Measurements from ENCODE around the gene CLDN9. TPM values are rescaled to one million over a fixed set of nuclear protein-coding genes. Genes with fewer than 3 reads are reported as not detected.

CLDN9 gene
- total RNA-seq, 1 donor from 2014 or later = 3.5 TPM

DNA sequence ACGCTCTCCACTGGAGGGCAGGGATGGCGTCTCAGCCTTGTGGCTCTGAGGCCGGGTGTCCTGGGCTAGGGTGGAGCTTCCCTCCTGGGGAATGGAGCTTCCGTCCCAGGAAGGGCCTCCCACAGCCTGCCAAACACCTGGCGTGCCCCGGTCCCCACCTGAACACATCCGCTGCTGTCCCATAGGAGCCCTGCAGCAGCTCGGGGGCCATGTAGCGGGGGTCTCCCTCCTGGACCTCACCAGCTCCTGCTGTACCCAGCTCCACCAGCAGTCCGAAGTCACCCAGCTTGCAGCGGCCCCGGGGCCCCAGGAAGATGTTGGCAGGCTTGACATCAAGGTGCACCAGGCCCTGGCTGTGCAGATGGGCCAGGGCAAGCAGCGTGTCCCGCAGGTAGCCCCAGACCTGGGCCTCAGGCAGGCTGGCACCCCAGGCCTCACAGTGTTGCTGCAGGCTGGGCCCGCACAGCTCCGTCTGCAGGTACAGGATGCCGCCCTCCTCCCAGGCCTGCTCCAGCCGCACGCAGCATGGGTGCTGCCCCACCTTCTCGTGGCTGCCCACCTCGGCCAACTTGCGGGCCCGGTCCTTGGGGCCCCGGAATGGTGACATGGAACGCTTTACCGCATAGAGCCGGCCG lies 37.4 kb upstream of the CLDN9 start:
- no peak for DNase-seq (ENCODE audit: low read depth)
- TF ChIP-seq, protein P1, sequence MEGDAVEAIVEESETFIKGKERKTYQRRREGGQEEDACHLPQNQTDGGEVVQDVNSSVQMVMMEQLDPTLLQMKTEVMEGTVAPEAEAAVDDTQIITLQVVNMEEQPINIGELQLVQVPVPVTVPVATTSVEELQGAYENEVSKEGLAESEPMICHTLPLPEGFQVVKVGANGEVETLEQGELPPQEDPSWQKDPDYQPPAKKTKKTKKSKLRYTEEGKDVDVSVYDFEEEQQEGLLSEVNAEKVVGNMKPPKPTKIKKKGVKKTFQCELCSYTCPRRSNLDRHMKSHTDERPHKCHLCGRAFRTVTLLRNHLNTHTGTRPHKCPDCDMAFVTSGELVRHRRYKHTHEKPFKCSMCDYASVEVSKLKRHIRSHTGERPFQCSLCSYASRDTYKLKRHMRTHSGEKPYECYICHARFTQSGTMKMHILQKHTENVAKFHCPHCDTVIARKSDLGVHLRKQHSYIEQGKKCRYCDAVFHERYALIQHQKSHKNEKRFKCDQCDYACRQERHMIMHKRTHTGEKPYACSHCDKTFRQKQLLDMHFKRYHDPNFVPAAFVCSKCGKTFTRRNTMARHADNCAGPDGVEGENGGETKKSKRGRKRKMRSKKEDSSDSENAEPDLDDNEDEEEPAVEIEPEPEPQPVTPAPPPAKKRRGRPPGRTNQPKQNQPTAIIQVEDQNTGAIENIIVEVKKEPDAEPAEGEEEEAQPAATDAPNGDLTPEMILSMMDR (conservative IDR thresholded peaks at IDR 0.05; ENCODE audit: low read depth, low read length) = no peak
- H3K4me3 ChIP-seq (ENCODE audit: low read depth, low read length) = no peak overlapping the region

DNA sequence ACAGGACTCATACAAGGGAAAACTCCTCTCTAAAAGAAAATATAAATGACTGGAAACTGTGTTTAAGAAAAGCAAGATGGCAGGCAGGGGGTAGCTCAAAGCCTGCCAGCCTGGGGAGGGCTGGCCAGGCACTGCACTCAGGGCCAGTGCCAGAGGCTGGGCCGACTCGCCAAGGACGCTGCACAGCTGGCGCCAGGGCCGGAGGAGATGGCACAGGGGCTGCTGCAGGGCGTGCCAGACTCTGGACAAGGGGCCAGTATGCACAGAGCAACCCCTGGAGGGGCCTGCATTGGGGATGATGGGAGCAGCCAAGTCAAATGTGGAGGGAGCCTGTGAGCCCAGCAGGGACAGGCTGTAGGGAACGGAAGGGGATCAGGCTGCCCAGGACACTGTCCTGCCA lies 36.5 kb upstream of the CLDN9 start:
- DNase-seq (ENCODE audit: low read depth) = no peak
- TF ChIP-seq, protein P1 (conservative IDR thresholded peaks at IDR 0.05; ENCODE audit: low read depth, low read length) = no peak
- no peak overlapping the region for H3K4me3 ChIP-seq (ENCODE audit: low read depth, low read length)

DNA sequence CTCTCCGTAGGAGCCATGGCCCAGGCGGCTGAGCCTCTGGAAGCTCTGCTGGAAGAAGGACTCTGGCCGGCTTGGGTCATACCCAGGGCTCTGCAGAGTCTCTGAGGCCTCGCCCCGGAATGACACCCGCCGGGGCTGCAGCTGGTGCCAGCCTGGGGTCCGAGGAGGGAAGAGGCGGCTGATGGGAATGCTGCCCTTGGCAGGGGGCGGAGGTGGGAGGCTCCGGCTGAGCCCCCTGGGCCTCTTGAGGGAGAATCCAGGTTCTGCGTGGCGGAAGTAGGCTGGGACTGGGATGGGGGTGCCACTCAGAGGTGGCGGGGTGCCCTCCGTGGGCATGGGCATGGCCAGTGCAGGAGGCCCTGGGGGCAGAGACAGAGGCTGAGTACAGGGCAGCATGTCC lies 36.0 kb upstream of the CLDN9 start:
- DNase-seq (ENCODE audit: low read depth) = no peak
- TF ChIP-seq, protein P1 (conservative IDR thresholded peaks at IDR 0.05; ENCODE audit: low read depth, low read length) = no peak
- H3K4me3 ChIP-seq (ENCODE audit: low read depth, low read length) = no peak overlapping the region

DNA sequence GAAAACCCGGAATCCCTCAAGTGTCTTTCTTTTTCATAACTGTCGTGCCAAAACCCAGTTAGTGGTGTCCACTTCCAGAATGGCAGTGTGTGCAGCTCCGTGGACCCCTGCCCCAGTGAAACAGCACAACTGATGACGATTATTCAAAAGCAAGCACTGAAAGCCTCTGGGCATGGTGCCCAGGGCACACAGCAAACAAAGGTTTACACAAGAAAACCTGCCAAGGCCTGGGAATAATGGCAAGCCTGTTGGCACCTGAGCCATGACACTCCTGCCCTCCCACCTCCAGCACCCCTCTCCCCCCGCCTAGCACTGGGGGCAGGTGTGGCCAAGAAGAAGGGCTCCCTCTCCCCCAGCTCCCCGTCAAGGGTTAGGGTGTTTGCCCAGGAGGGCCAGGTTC lies 35.3 kb upstream of the CLDN9 start:
- TF ChIP-seq, protein P1 (conservative IDR thresholded peaks at IDR 0.05; ENCODE audit: low read depth, low read length) = no peak
- DNase-seq (ENCODE audit: low read depth) = no peak
- no peak overlapping the region for H3K4me3 ChIP-seq (ENCODE audit: low read depth, low read length)

DNA sequence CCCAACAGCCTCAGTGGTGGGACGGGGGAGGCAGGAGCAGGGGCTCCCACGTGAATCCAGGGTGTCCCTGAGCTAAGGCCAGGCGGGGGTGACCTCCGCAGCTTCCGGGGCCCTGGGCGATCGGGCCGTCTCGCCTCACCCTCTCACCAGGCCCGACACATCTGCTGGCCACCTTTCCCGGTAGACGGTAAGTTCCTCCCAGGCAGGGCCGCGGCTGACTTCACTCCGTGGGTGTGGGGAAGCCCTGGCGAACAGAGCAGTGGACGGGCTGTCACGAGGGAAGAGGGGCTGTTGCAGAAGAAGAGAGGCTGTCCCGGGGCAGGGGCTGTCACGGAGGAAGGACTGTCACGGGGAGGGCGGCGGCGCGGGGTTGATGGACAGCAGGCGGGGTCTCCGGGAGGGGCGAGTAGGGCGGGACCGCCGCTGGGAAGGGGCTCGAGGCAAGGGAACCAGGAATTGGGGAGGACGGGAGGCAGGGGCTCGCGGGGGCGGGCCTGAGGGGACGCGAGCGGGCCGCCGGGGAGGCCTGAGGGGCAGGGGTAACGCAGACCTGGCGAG lies 33.0 kb upstream of the CLDN9 start:
- no peak for DNase-seq (ENCODE audit: low read depth)
- TF ChIP-seq, protein P1 (conservative IDR thresholded peaks at IDR 0.05; ENCODE audit: low read depth, low read length) = no peak
- peak overlapping the region; percentile 90 for H3K4me3 ChIP-seq (ENCODE audit: low read depth, low read length)

DNA sequence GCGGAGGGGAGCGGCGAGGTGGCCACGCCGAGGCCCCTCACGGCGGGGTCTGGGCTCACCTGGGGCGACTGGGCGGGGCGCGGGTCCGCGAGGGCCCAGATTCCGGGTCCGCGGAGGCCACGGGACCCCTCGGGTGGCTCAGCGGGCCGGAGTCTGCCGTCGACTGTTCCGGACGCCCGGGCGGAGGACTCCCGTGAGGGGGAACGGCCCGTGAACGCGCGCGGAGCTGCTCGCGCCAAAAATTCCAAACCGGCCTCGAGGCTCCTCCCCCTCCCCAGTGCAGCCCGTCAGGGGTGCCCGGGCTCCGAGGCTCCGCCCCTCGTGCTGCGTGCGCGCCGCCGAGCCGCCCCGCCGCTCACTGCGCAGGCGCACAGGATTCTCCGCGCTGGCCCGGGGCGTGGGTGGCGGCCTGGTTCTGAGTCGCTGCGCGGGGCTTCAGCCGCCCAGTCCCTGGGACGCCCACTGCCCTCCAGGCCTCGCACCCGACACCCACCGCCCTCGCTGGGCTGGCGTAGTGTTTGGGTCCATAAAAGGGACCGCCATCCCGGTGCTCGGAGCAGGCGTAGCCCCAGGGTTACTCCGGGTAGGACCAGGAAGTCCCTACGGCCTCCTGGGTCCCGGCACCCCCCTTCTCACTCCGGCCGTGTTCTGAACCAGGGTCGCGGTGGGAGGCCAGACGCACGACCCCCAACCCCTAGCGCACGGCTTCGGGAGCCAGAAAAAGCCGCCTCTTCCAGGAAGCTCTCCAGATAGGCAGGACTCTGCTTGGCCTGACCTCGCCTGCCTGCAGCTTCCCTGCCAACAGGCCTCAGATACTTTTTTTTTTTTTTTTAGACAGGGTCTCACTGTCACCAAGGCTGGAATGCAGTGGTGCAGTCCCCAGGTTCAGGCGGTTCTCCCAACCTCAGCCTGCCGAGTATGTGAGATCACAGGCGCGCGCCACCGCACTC lies 32.2 kb upstream of the CLDN9 start, which contains the start of gene PKMYT1:
TSS of gene PKMYT1 (minus strand) at position 220 of the 950 bp plus-strand sequence. CDS start 789 bp downstream, outside the sequence.
- peak within 1 kb of the TSS; percentile 90 for H3K4me3 ChIP-seq (ENCODE audit: low read depth, low read length)
- no peak for DNase-seq (ENCODE audit: low read depth)
- TF ChIP-seq, protein P1 (conservative IDR thresholded peaks at IDR 0.05; ENCODE audit: low read depth, low read length) = no peak
